ENCODE measurements around the gene ZNF90. TPM values are rescaled to one million over a fixed set of nuclear protein-coding genes. Genes with fewer than 3 reads are reported as not detected.

Gene ZNF90
- total and polyA plus RNA-seq, 2 of the 4 experiments (the other 2 are of a cell fraction) = 0.36 to 0.38 TPM

GRCh38 chr19:20035935-20036334 lies 41.9 kb upstream of the ZNF90 start:
- H2BK15ac ChIP-seq (ENCODE audit: low read depth, low read length) = no peak overlapping the region
- H3K4me2 ChIP-seq (ENCODE audit: low read depth, low read length) = no peak overlapping the region
- intact Hi-C loops (cut with micrococcal nuclease) = no loop called here
- H2BK120ac ChIP-seq (ENCODE audit: low read depth, low read length) = no peak overlapping the region
- H3K9ac ChIP-seq (ENCODE audit: low read depth, low read length) = no peak overlapping the region
- H3K36me3 ChIP-seq (ENCODE audit: control insufficient read depth, insufficient read depth, low read length) = 0 out of 2 replicates have a peak, but pooled peaks cover 1% of the 10 kb centered on the region
- no peak overlapping the region for H2BK20ac ChIP-seq (ENCODE audit: low read depth, low read length)
- H3K14ac ChIP-seq (replicated peaks; ENCODE audit: low read depth, low read length) = no peak overlapping the region
- no peaks in the 10 kb centered on the region for H3K27me3 ChIP-seq (ENCODE audit: control insufficient read depth, insufficient read depth, low read length)
- no peak overlapping the region for H3K4me3 ChIP-seq (ENCODE audit: insufficient read depth, low read depth, low read length)
- ATAC-seq (ENCODE audit: low read depth) (no peak), DNase-seq (no peak)
- no peak overlapping the region for H4K5ac ChIP-seq (ENCODE audit: low read depth, low read length)
- H2BK5ac ChIP-seq (ENCODE audit: low read depth, low read length, poor library complexity, severe bottlenecking) = no peak overlapping the region
- no peaks in the 10 kb centered on the region for H3K9me3 ChIP-seq (ENCODE audit: control insufficient read depth, insufficient read depth, low read length)
- ChIA-PET CTCF (interaction anchor here (0.6 kb wide), 1 partner anchor 1048 kb away, joined by 4 read pairs; no protein-coding TSS in a partner anchor), POLR2A (ENCODE audit: unreplicated experiment) (no interaction called here)
- H3K27ac ChIP-seq (ENCODE audit: insufficient read depth, low read length) = no peak overlapping the region
- no peak overlapping the region for H3K4ac ChIP-seq (ENCODE audit: low read depth, low read length)
- H3K18ac ChIP-seq (ENCODE audit: low read depth, low read length) = no peak overlapping the region
- H3K4me1 ChIP-seq (ENCODE audit: control insufficient read depth, insufficient read depth, low read length) = no peaks in the 10 kb centered on the region
- H3K79me1 ChIP-seq (ENCODE audit: low read depth in 1 of 2, low read length in 2 of 2) = peaks cover 6 to 13% of the 10 kb centered on the region in 2 experiments; a peak in 2 of 4 replicates
- in situ Hi-C loops (cut with MboI; ENCODE audit: low sequenced_read_pairs) = no loop called here
- H4K8ac ChIP-seq (ENCODE audit: low read depth in 2 of 2, low read length in 2 of 2) = no peak overlapping the region
- no peaks in the 10 kb centered on the region for H3K9me1 ChIP-seq (ENCODE audit: insufficient read depth, low read length)
- H3K23ac ChIP-seq (ENCODE audit: low read depth, low read length) = no peak overlapping the region
- BruUV-seq (replicated peaks) = no TSS peak
- dilution Hi-C loops (cut with HindIII; ENCODE audit: low sequenced_read_pairs, unreplicated experiment) = no loop called here
- no peaks in the 10 kb centered on the region for H4K20me1 ChIP-seq (ENCODE audit: insufficient read depth, low read length)
- no peak overlapping the region for H2AK9ac ChIP-seq (replicated peaks; ENCODE audit: low read depth, low read length, poor library complexity)
- H4K91ac ChIP-seq (ENCODE audit: insufficient read depth, low read depth, low read length) = no peak overlapping the region
- WGBS, 2 experiments (ENCODE audit: extremely low coverage in 2 of 2, insufficient read length in 1 of 2) = no CpG with 5 or more reads among the region's 5 CpGs
- H2AK5ac ChIP-seq (ENCODE audit: low read depth, low read length) = no peak overlapping the region
- no peak overlapping the region for H3K56ac ChIP-seq (ENCODE audit: extremely low read depth, insufficient read depth, low read length)
- no peak overlapping the region for H2AFZ ChIP-seq (replicated peaks; ENCODE audit: low read length, poor library complexity)
- TF ChIP-seq RCOR1 (IDR thresholded peaks at IDR 0.05; ENCODE audit: insufficient replicate concordance, low read length) (no peak), RFX5 (IDR thresholded peaks at IDR 0.05; ENCODE audit: low read depth, low read length) (no peak), MAZ (IDR thresholded peaks at IDR 0.05; ENCODE audit: borderline replicate concordance, low read depth, low read length) (no peak), SMC3 (IDR thresholded peaks at IDR 0.05; ENCODE audit: low read depth, low read length) (no peak), ELK1 (IDR thresholded peaks at IDR 0.05; ENCODE audit: borderline replicate concordance, low read depth, low read length) (no peak)
